Thyroid gland (tissue), 4 donors: ENCODE results near the gene LSM5. TPM values are rescaled to one million over a fixed set of nuclear protein-coding genes. Genes with fewer than 3 reads are reported as not detected.

ENCODE experiments used
- DNase-seq, 2 donors: peaks; one replicate each; pipeline ENCODE4 v3.0.0-alpha.2; 2019
- H3K27ac ChIP-seq, 3 donors: fragments of 200-600 bp; sonication (generic); 1 replicate in 2 of 3; 2 replicates in 1 of 3; pipeline ENCODE4 v1.5.1; 2016 to 2019; ENCODE audit warnings: mild to moderate bottlenecking in 1 of 3, moderate library complexity in 1 of 3
- H3K27me3 ChIP-seq: fragments of 200-600 bp; sonication (generic); one replicate; pipeline ENCODE4 v1.5.1; 2019
- H3K36me3 ChIP-seq, 2 donors: fragments of 200-600 bp; sonication (generic); one replicate each; pipeline ENCODE4 v1.5.1; 2016 to 2019
- H3K4me1 ChIP-seq, 2 donors: fragments of 200-600 bp; sonication (generic); one replicate each; pipeline ENCODE4 v1.5.1; 2017 to 2019
- H3K4me3 ChIP-seq, 3 donors: fragments of 200-600 bp; sonication (generic); replicated peaks in 1 of 3; 1 replicate in 2 of 3; 2 replicates in 1 of 3; pipeline ENCODE4 v1.5.1; 2016; ENCODE audit warnings: mild to moderate bottlenecking in 1 of 3
- H3K9me3 ChIP-seq: fragments of 200-600 bp; sonication (generic); one replicate; pipeline ENCODE4 v1.5.1; 2017
- POLR2A ChIP-seq, 2 donors: fragments of 450-650 bp; IDR thresholded peaks; one replicate each; pipeline ENCODE4 v1.6.1; 2017; ENCODE audit warnings: antibody characterized with exemption in 2 of 2, mild to moderate bottlenecking in 2 of 2, moderate library complexity in 1 of 2
- WGBS, 2 donors: methylation state at CpG; one replicate each; pipeline ENCODE4 v1.1.5; 2017; 5-methylcytosine and 5-hydroxymethylcytosine counted together
- intact Hi-C: fragments of 100-400 bp; cut with DNase I; formaldehyde crosslinking; loops from one replicate; pipeline ENCODE4 v1.15.1; 2023
- total RNA-seq, 4 donors: library from RNA; depleted of rRNA; stranded (reverse); fragments of >200 nt; gene quantifications; one replicate each; pipeline ENCODE4 v1.2.3, GENCODE V29; 2016
- TF ChIP-seq, protein P1 (sequence below), 6 experiments: fragments of 200-600 bp in 3 of 6; fragments of 450-650 bp in 3 of 6; sonication (generic) in 3 of 6; IDR thresholded peaks; one replicate each; pipeline ENCODE4 v1.5.1; 2016 to 2019; ENCODE audit warnings: antibody characterized with exemption in 6 of 6, mild to moderate bottlenecking in 2 of 6, inconsistent platforms in 1 of 6, moderate library complexity in 1 of 6

The LSM5 gene
- total RNA-seq, 4 donors from 2014 or later: 26.4 to 94.6 (median 51.0) TPM

DNA sequence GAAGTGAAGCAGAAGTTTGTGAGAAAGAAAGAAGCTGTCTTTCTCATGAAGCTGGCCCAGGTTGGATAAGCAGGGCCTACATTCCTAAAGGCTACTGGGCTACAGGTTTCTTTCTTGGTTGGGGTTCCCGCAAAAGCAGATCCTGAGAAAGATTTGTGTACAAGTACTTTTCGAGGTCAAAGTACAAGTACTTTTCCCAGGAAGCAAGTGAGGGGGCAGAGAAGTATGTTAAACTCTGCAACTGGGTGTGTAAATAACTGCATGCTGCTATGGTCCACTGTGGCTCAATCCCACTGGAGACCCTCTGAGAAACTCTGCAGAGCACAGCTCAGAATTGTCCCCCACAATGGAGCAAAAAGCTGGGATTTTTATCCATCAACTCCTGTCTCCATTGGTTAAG, 28.7 kb downstream of the LSM5 start:
- H3K4me3 ChIP-seq: no peak overlapping the region
- intact Hi-C loops: no loop called here
- H3K27ac ChIP-seq: no peak overlapping the region
- no peaks in the 10 kb centered on the region for H3K27me3 ChIP-seq
- no peaks in the 10 kb centered on the region for H3K4me1 ChIP-seq
- H3K9me3 ChIP-seq: no peaks in the 10 kb centered on the region
- TF ChIP-seq POLR2A (IDR thresholded peaks at IDR 0.05): no peak
- TF ChIP-seq, protein P1, sequence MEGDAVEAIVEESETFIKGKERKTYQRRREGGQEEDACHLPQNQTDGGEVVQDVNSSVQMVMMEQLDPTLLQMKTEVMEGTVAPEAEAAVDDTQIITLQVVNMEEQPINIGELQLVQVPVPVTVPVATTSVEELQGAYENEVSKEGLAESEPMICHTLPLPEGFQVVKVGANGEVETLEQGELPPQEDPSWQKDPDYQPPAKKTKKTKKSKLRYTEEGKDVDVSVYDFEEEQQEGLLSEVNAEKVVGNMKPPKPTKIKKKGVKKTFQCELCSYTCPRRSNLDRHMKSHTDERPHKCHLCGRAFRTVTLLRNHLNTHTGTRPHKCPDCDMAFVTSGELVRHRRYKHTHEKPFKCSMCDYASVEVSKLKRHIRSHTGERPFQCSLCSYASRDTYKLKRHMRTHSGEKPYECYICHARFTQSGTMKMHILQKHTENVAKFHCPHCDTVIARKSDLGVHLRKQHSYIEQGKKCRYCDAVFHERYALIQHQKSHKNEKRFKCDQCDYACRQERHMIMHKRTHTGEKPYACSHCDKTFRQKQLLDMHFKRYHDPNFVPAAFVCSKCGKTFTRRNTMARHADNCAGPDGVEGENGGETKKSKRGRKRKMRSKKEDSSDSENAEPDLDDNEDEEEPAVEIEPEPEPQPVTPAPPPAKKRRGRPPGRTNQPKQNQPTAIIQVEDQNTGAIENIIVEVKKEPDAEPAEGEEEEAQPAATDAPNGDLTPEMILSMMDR (IDR thresholded peaks at IDR 0.05): no peak
- DNase-seq: no peak
- no peaks in the 10 kb centered on the region for H3K36me3 ChIP-seq
- WGBS, 2 donors: 71 to 88% methylated on average over 2 of the region's 2 CpGs

DNA sequence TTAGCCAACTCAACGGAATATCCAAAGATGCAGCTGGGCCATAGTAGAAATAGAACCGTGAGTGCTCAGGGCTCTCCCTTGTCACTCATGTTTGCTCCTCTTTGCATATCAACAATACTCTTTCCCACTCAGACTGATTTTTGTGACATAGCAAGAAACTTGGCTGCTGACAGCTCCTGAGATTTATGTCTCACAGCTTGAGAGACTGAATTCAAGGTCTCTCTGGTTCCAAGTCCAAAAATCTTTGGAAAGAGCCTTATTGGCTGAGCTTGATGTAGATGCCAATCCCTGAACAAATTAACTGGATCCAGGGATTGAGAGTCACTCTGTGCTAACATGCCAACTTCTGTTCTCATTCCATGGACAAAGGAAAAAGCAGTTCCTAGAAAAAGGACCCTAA, 30.4 kb downstream of the LSM5 start:
- Histone ChIP-seq H3K27me3 (no peaks in the 10 kb centered on the region), H3K4me3 (no peak overlapping the region), H3K9me3 (no peaks in the 10 kb centered on the region), H3K27ac (no peak overlapping the region), H3K4me1 (no peaks in the 10 kb centered on the region), H3K36me3 (no peaks in the 10 kb centered on the region)
- WGBS, 2 donors: 76 to 80% methylated on average over 2 of the region's 2 CpGs
- intact Hi-C loops: no loop called here
- no peak for DNase-seq
- TF ChIP-seq, protein P1 (IDR thresholded peaks at IDR 0.05): no peak
- TF ChIP-seq POLR2A (IDR thresholded peaks at IDR 0.05): no peak

DNA sequence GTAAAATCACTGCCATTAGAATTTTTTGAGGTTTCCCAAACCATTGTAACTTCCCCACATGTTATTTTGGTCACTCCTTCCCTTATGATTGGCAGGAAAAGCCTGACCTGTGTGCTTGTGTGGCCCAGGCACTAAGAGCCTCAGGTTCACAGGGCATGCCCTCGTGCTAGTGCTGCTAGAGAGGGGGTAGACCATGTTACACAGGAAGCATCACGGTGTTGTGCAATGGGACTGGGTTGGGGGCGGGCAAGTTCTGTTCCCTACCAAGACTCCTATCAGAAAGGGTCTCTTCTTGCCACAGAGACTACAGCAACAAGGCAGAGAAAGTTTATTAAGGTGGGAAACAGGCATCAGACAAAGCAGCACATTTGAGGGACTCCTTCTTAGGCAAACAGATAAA, 32.2 kb downstream of the LSM5 start:
- Histone ChIP-seq H3K4me1 (no peaks in the 10 kb centered on the region), H3K27me3 (no peaks in the 10 kb centered on the region), H3K9me3 (no peaks in the 10 kb centered on the region), H3K36me3 (no peaks in the 10 kb centered on the region), H3K4me3 (no peak overlapping the region), H3K27ac (no peak overlapping the region)
- intact Hi-C loops: no loop called here
- 49 to 70% methylated on average over 3 of the region's 3 CpGs for WGBS, 2 donors
- TF ChIP-seq POLR2A (IDR thresholded peaks at IDR 0.05): no peak
- TF ChIP-seq, protein P1 (IDR thresholded peaks at IDR 0.05): no peak
- no peak for DNase-seq

DNA sequence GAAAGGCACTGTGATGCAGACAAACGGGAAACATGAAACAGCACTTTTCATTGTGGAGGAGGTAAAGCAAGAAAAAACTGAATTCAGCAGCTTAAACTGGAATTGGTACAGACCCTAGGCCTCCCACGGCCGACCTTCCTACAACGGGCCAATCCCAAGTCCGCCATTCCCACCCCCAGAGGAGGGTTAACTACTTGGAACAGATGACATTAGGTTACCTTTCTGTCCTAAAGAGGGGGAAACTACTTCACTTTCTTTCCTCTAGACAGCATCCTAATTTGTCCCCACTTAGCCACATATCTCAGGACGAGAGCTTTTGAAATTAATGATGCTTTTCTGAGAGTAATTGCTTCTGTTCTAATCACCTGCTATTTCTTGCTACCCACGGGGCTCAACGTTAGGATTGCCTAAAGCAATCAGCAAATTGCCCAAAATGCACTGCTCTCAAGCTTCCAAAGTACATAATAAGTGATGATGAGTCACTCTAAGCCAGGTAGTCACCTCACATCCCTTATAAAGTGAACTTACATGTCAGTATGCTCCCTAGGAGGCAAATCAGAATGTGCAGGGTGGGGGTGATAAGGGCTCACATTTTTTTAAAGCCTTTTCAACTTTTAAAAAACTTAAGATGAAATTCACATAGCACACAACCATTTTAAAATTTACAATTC, 36.7 kb downstream of the LSM5 start:
- intact Hi-C loops: no loop called here
- Histone ChIP-seq H3K4me3 (no peak overlapping the region), H3K36me3 (no peaks in the 10 kb centered on the region), H3K27me3 (no peaks in the 10 kb centered on the region), H3K4me1 (no peaks in the 10 kb centered on the region), H3K9me3 (no peaks in the 10 kb centered on the region), H3K27ac (no peak overlapping the region)
- no peak for DNase-seq
- no peak for TF ChIP-seq POLR2A (IDR thresholded peaks at IDR 0.05)
- TF ChIP-seq, protein P1 (IDR thresholded peaks at IDR 0.05): no peak
- 65 to 67% methylated on average over 8 of the region's 8 CpGs for WGBS, 2 donors

DNA sequence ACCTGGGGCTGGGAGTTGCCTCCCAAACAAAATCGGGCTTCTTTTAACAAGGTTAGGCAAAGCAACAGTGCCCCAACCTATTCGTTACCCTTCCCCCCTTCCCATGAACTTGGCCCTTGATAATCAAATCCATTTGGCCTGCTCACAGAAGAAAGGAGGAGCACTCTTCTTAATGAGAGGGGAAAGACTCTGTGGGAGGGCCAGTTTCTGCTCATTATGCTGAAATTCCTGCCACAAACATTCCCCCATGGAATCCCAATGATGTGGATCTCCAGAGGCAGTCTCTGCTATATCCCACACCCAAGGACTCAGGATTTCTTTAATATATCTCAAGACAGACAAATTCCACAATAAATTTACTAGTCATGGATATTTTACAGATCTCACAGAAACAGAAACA, 43.0 kb downstream of the LSM5 start:
- no peaks in the 10 kb centered on the region for H3K4me1 ChIP-seq
- 74 to 85% methylated on average over 2 of the region's 2 CpGs for WGBS, 2 donors
- H3K27me3 ChIP-seq: no peaks in the 10 kb centered on the region
- TF ChIP-seq, protein P1 (IDR thresholded peaks at IDR 0.05): no peak
- TF ChIP-seq POLR2A (IDR thresholded peaks at IDR 0.05): no peak
- no peaks in the 10 kb centered on the region for H3K9me3 ChIP-seq
- DNase-seq: no peak
- no peak overlapping the region for H3K27ac ChIP-seq
- no peak overlapping the region for H3K4me3 ChIP-seq
- intact Hi-C loops: no loop called here
- no peaks in the 10 kb centered on the region for H3K36me3 ChIP-seq
